ENCODE results near the gene DROSHA. TPM values are rescaled to one million over a fixed set of nuclear protein-coding genes. Genes with fewer than 3 reads are reported as not detected.

The DROSHA gene
- total RNA-seq, 1 donor from 2014 or later, result 97.3 TPM

- Mint-ChIP-seq H3K9me3 (no peaks in the 10 kb centered on the region), H3K27ac (no peak overlapping the region), H3K27me3 (no peaks in the 10 kb centered on the region), H3K4me3 (no peak overlapping the region), H3K4me1 (ENCODE audit: unreplicated experiment) (no peaks in the 10 kb centered on the region), H3K36me3 (peaks cover 48% of the 10 kb centered on the region)
- TF ChIP-seq, protein P1, sequence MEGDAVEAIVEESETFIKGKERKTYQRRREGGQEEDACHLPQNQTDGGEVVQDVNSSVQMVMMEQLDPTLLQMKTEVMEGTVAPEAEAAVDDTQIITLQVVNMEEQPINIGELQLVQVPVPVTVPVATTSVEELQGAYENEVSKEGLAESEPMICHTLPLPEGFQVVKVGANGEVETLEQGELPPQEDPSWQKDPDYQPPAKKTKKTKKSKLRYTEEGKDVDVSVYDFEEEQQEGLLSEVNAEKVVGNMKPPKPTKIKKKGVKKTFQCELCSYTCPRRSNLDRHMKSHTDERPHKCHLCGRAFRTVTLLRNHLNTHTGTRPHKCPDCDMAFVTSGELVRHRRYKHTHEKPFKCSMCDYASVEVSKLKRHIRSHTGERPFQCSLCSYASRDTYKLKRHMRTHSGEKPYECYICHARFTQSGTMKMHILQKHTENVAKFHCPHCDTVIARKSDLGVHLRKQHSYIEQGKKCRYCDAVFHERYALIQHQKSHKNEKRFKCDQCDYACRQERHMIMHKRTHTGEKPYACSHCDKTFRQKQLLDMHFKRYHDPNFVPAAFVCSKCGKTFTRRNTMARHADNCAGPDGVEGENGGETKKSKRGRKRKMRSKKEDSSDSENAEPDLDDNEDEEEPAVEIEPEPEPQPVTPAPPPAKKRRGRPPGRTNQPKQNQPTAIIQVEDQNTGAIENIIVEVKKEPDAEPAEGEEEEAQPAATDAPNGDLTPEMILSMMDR (conservative IDR thresholded peaks at IDR 0.05), result no peak
- no peak for DNase-seq (ENCODE audit: extremely low spot score, unreplicated experiment)
Observed at GRCh38 chr5:31434898-31435297, 97.0 kb downstream of the DROSHA start.

DNA sequence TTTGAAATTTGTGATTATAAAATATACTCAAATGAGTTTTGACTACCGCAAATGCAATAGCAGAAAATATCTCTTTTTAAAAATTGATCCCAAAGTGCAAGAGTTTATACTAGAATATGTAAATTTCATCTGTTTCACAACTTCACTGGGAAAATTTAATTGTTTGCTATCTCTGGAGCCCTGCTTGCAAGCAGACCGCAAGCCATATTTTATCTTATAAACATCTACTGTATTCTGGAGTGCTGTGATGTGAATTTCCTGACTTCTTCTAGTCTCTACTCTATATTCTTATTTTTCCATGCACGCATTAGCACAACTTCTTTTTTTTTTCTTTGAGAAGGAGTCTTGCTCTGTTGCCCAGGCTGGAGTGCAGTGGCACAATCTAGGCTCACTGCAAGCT, 98.7 kb downstream of the DROSHA start:
- no peak overlapping the region for H3K27ac Mint-ChIP-seq
- H3K36me3 Mint-ChIP-seq, result peaks cover 35% of the 10 kb centered on the region
- DNase-seq (ENCODE audit: extremely low spot score, unreplicated experiment), result no peak
- no peaks in the 10 kb centered on the region for H3K27me3 Mint-ChIP-seq
- no peaks in the 10 kb centered on the region for H3K4me1 Mint-ChIP-seq (ENCODE audit: unreplicated experiment)
- H3K9me3 Mint-ChIP-seq, result no peaks in the 10 kb centered on the region
- TF ChIP-seq, protein P1 (conservative IDR thresholded peaks at IDR 0.05), result no peak
- H3K4me3 Mint-ChIP-seq, result no peak overlapping the region

- DNase-seq (ENCODE audit: extremely low spot score, unreplicated experiment), result no peak
- Mint-ChIP-seq H3K36me3 (peaks cover 45% of the 10 kb centered on the region), H3K4me1 (ENCODE audit: unreplicated experiment) (no peaks in the 10 kb centered on the region), H3K4me3 (no peak overlapping the region), H3K9me3 (no peaks in the 10 kb centered on the region), H3K27me3 (no peaks in the 10 kb centered on the region), H3K27ac (no peak overlapping the region)
- TF ChIP-seq, protein P1 (conservative IDR thresholded peaks at IDR 0.05), result no peak
Observed at GRCh38 chr5:31427724-31428309, 104.1 kb downstream of the DROSHA start.

- peaks cover 44% of the 10 kb centered on the region for H3K36me3 Mint-ChIP-seq
- no peaks in the 10 kb centered on the region for H3K27me3 Mint-ChIP-seq
- DNase-seq (ENCODE audit: extremely low spot score, unreplicated experiment), result no peak
- no peaks in the 10 kb centered on the region for H3K9me3 Mint-ChIP-seq
- TF ChIP-seq, protein P1 (conservative IDR thresholded peaks at IDR 0.05), result no peak
- no peaks in the 10 kb centered on the region for H3K4me1 Mint-ChIP-seq (ENCODE audit: unreplicated experiment)
- H3K4me3 Mint-ChIP-seq, result no peak overlapping the region
- H3K27ac Mint-ChIP-seq, result no peak overlapping the region
Observed at GRCh38 chr5:31427013-31427723, 104.7 kb downstream of the DROSHA start.

- TF ChIP-seq, protein P1 (conservative IDR thresholded peaks at IDR 0.05), result no peak
- no peaks in the 10 kb centered on the region for H3K9me3 Mint-ChIP-seq
- no peaks in the 10 kb centered on the region for H3K27me3 Mint-ChIP-seq
- no peaks in the 10 kb centered on the region for H3K4me1 Mint-ChIP-seq (ENCODE audit: unreplicated experiment)
- no peak overlapping the region for H3K27ac Mint-ChIP-seq
- no peak for DNase-seq (ENCODE audit: extremely low spot score, unreplicated experiment)
- no peak overlapping the region for H3K4me3 Mint-ChIP-seq
- peaks cover 40% of the 10 kb centered on the region for H3K36me3 Mint-ChIP-seq
Observed at GRCh38 chr5:31421806-31422586, 109.9 kb downstream of the DROSHA start.
